Left lung (tissue), 10 donors: Measurements from ENCODE around the gene CLEC18A. TPM values are rescaled to one million over a fixed set of nuclear protein-coding genes. Genes with fewer than 3 reads are reported as not detected.

Experiments used
- ATAC-seq: fragments of 200-7000 bp; cut with Tn5 transposase; one replicate; pipeline ENCODE4 v1.9.1; 2020; ENCODE audit warnings: moderate library complexity
- DNase-seq, 4 donors: peaks; one replicate each; pipeline ENCODE4 v3.0.0-alpha.2; 2013 to 2020
- H3K27ac ChIP-seq, 2 donors: fragments of 200-600 bp; sonication (generic) in 1 of 2; one replicate each; pipeline versions ENCODE4 v1.5.0 to v1.8.0; 2020 to 2021
- H3K27me3 ChIP-seq, 2 donors: fragments of 200-600 bp; sonication (generic) in 1 of 2; one replicate each; pipeline versions ENCODE4 v1.5.0 to v1.8.0; 2020 to 2021
- H3K36me3 ChIP-seq, 2 donors: fragments of 200-600 bp; sonication (generic) in 1 of 2; one replicate each; pipeline versions ENCODE4 v1.5.0 to v1.8.0; 2020 to 2021
- H3K4me1 ChIP-seq, 2 donors: fragments of 200-600 bp; one replicate each; pipeline ENCODE4 v1.8.0; 2021
- H3K4me3 ChIP-seq, 2 donors: fragments of 200-600 bp; sonication (generic) in 1 of 2; one replicate each; pipeline versions ENCODE4 v1.5.0 to v1.8.0; 2020 to 2021; ENCODE audit warnings: mild to moderate bottlenecking in 1 of 2
- H3K9me3 ChIP-seq, 2 donors: fragments of 200-600 bp; sonication (generic) in 1 of 2; one replicate each; pipeline versions ENCODE4 v1.5.0 to v1.8.0; 2020 to 2021
- CTCF ChIP-seq, 2 donors: fragments of 200-600 bp; sonication (generic) in 1 of 2; IDR thresholded peaks; one replicate each; pipeline versions ENCODE4 v1.5.0 to v1.8.0; 2021; ENCODE audit warnings: antibody characterized with exemption in 2 of 2
- intact Hi-C, 2 donors: fragments of 100-400 bp; cut with DNase I; formaldehyde crosslinking; loops; one replicate each; pipeline versions ENCODE4 v1.11.2 to v1.14.2; 2022
- polyA plus RNA-seq, 6 donors: library from polyadenylated mRNA; unstranded; fragments of 120-200 nt; gene quantifications; one replicate each; pipeline ENCODE4 v1.2.1, GENCODE V29; 2013; ENCODE audit not compliant: insufficient read length in 6 of 6
- total RNA-seq, 2 donors: library from RNA; stranded (reverse); fragmentation: NEBNext Ultra II Directional; extraction: Animal tissue kit (Norgen Biotek cat#: 25700); gene quantifications; one replicate each; pipeline ENCODE4 v1.2.1, GENCODE V29; 2021
- donor health status: DM: no; HTN: yes; CAD: no.
- donor health status: DM: no; HTN: no; CAD: no.

Gene CLEC18A
- total and polyA plus RNA-seq, 8 donors: 0.60 to 2.6 (median 1.3) TPM

DNA sequence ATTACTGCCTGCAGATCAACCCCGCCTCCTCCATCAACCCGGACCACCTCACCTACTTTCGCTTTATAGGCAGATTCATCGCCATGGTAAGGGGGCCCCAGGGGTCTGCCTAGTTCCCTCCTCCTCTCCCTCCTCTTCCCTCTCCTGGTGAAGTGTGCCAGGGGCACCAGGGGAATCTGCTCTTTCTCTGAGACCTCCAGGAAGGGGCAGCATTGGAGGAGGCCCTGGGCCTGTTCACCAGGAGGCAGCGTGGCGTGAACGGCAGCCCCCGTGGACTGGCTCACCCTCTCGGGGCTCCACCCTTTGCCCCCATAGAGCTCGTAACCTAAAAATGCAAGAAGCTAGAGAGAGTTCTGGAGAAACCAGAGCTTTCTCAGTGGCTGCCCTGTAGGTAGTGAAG, 17.1 kb upstream of the CLEC18A start:
- no peaks in the 10 kb centered on the region for H3K4me1 ChIP-seq
- H3K27ac ChIP-seq: no peak overlapping the region
- DNase-seq (no peak), ATAC-seq (no peak)
- intact Hi-C loops: no loop called here
- no peaks in the 10 kb centered on the region for H3K9me3 ChIP-seq
- H3K36me3 ChIP-seq: peaks cover 0 to 99% of the 10 kb centered on the region in 2 donors
- no peaks in the 10 kb centered on the region for H3K27me3 ChIP-seq
- TF ChIP-seq CTCF (IDR thresholded peaks at IDR 0.05): no peak
- no peak overlapping the region for H3K4me3 ChIP-seq

GRCh38 chr16:69934751-69935150, 16.4 kb upstream of the CLEC18A start:
- no peak overlapping the region for H3K27ac ChIP-seq
- no peaks in the 10 kb centered on the region for H3K4me1 ChIP-seq
- H3K9me3 ChIP-seq: no peaks in the 10 kb centered on the region
- no peak overlapping the region for H3K4me3 ChIP-seq
- TF ChIP-seq CTCF (IDR thresholded peaks at IDR 0.05): no peak
- DNase-seq (no peak), ATAC-seq (no peak)
- H3K27me3 ChIP-seq: no peaks in the 10 kb centered on the region
- peaks cover 0 to 99% of the 10 kb centered on the region in 2 donors for H3K36me3 ChIP-seq
- intact Hi-C loops: no loop called here

- ATAC-seq: no peak
- Histone ChIP-seq H3K27me3 (no peaks in the 10 kb centered on the region), H3K4me1 (no peaks in the 10 kb centered on the region), H3K4me3 (no peak overlapping the region), H3K9me3 (no peaks in the 10 kb centered on the region), H3K36me3 (peaks cover 0 to 100% of the 10 kb centered on the region in 2 donors), H3K27ac (no peak overlapping the region)
- no peak for DNase-seq
- no peak for TF ChIP-seq CTCF (IDR thresholded peaks at IDR 0.05)
- intact Hi-C loops: no loop called here
Observed at GRCh38 chr16:69935278-69935711, 15.8 kb upstream of the CLEC18A start.

- no peak for ATAC-seq
- Histone ChIP-seq H3K9me3 (no peaks in the 10 kb centered on the region), H3K36me3 (peaks cover 0 to 100% of the 10 kb centered on the region in 2 donors), H3K27me3 (no peaks in the 10 kb centered on the region), H3K4me3 (no peak overlapping the region), H3K27ac (no peak overlapping the region), H3K4me1 (no peaks in the 10 kb centered on the region)
- no peak for TF ChIP-seq CTCF (IDR thresholded peaks at IDR 0.05)
- intact Hi-C loops: no loop called here
- no peak for DNase-seq
Observed at GRCh38 chr16:69935740-69936139, 15.4 kb upstream of the CLEC18A start.

- TF ChIP-seq CTCF (IDR thresholded peaks at IDR 0.05): no peak
- Histone ChIP-seq H3K27me3 (no peaks in the 10 kb centered on the region), H3K4me3 (no peak overlapping the region), H3K36me3 (peaks cover 0 to 100% of the 10 kb centered on the region in 2 donors), H3K27ac (no peak overlapping the region), H3K9me3 (no peaks in the 10 kb centered on the region), H3K4me1 (no peaks in the 10 kb centered on the region)
- intact Hi-C loops: no loop called here
- DNase-seq (no peak), ATAC-seq (no peak)
Observed at GRCh38 chr16:69936252-69936651, 14.9 kb upstream of the CLEC18A start.
